ENCODE data around the gene AQP6. TPM values are rescaled to one million over a fixed set of nuclear protein-coding genes. Genes with fewer than 3 reads are reported as not detected.

The AQP6 gene
- total RNA-seq, 1 experiment from 2014 or later, result not detected

- TF ChIP-seq CTCF (IDR thresholded peaks at IDR 0.05; ENCODE audit: unreplicated experiment), result no peak
- H3K9me3 Mint-ChIP-seq (ENCODE audit: unreplicated experiment), result no peaks in the 10 kb centered on the region
- no peak for DNase-seq (ENCODE audit: unreplicated experiment)
- no peaks in the 10 kb centered on the region for H3K27me3 Mint-ChIP-seq (ENCODE audit: insufficient read depth, unreplicated experiment)
- H3K36me3 Mint-ChIP-seq (ENCODE audit: insufficient read depth, unreplicated experiment), result peaks cover 8% of the 10 kb centered on the region
- intact Hi-C loops (cut with micrococcal nuclease), result loop anchor here (10.0 kb wide), 1 partner anchor 214 kb away; no protein-coding TSS in a partner anchor
- H3K27ac Mint-ChIP-seq (ENCODE audit: low read depth, unreplicated experiment), result peak overlapping the region; percentile 5
- peak overlapping the region; percentile 15 for H3K4me3 Mint-ChIP-seq (ENCODE audit: unreplicated experiment)
- CTCF ChIA-PET, result interaction anchor here (0.9 to 1.9 kb wide), 5 partner anchors 17 to 109 kb away, joined by 4 to 7 read pairs (median 5); no protein-coding TSS in a partner anchor
- POLR2A ChIA-PET, result interaction anchor here (0.6 to 1.0 kb wide), 3 partner anchors 87 to 224 kb away, joined by 3 to 4 read pairs (median 3); partner anchors contain the start of gene COX14
- no TSS peak for BruUV-seq (replicated peaks)
- H3K4me1 Mint-ChIP-seq (ENCODE audit: insufficient read depth, unreplicated experiment), result peaks cover 28% of the 10 kb centered on the region
Observed at GRCh38 chr12:49960474-49961110, 12.2 kb upstream of the AQP6 start.

- H3K27me3 Mint-ChIP-seq (ENCODE audit: insufficient read depth, unreplicated experiment), result no peaks in the 10 kb centered on the region
- peak within 1 kb of the TSS; percentile 5 for H3K27ac Mint-ChIP-seq (ENCODE audit: low read depth, unreplicated experiment)
- BruUV-seq (replicated peaks), result no TSS peak
- intact Hi-C loops (cut with micrococcal nuclease), result loop anchor here (10.0 kb wide), 1 partner anchor 213 kb away; no protein-coding TSS in a partner anchor
- no peaks in the 10 kb centered on the region for H3K9me3 Mint-ChIP-seq (ENCODE audit: unreplicated experiment)
- no peak for DNase-seq (ENCODE audit: unreplicated experiment)
- H3K4me3 Mint-ChIP-seq (ENCODE audit: unreplicated experiment), result peak within 1 kb of the TSS; percentile 15
- TF ChIP-seq CTCF (IDR thresholded peaks at IDR 0.05; ENCODE audit: unreplicated experiment), result no peak
- CTCF ChIA-PET, result no interaction called here
- H3K4me1 Mint-ChIP-seq (ENCODE audit: insufficient read depth, unreplicated experiment), result peaks cover 28% of the 10 kb centered on the region
- peaks cover 8% of the 10 kb centered on the region for H3K36me3 Mint-ChIP-seq (ENCODE audit: insufficient read depth, unreplicated experiment)
- POLR2A ChIA-PET, result interaction anchor here (0.6 kb wide), 1 partner anchor 223 kb away, joined by 3 read pairs; no protein-coding TSS in a partner anchor
Observed at GRCh38 chr12:49961111-49961922, 11.4 kb upstream of the AQP6 start, which contains the start of gene AQP5. TSS of gene AQP5 (plus strand) at chr12:49961872. CDS start at chr12:49962018, 146 bp downstream.

- ChIA-PET CTCF (interaction anchor here (0.6 to 1.9 kb wide), 5 partner anchors 18 to 123 kb away, joined by 3 to 15 read pairs (median 5); no protein-coding TSS in a partner anchor), POLR2A (interaction anchor here (0.8 to 1.1 kb wide), 3 partner anchors 94 to 119 kb away, joined by 3 to 5 read pairs (median 4); partner anchors contain the start of gene BCDIN3D)
- TF ChIP-seq CTCF (IDR thresholded peaks at IDR 0.05; ENCODE audit: unreplicated experiment), result no peak
- Mint-ChIP-seq H3K4me1 (ENCODE audit: insufficient read depth, unreplicated experiment) (peaks cover 28% of the 10 kb centered on the region), H3K27me3 (ENCODE audit: insufficient read depth, unreplicated experiment) (no peaks in the 10 kb centered on the region), H3K36me3 (ENCODE audit: insufficient read depth, unreplicated experiment) (peaks cover 8% of the 10 kb centered on the region), H3K9me3 (ENCODE audit: unreplicated experiment) (no peaks in the 10 kb centered on the region), H3K27ac (ENCODE audit: low read depth, unreplicated experiment) (no peak overlapping the region), H3K4me3 (ENCODE audit: unreplicated experiment) (no peak overlapping the region)
- DNase-seq (ENCODE audit: unreplicated experiment), result no peak
- BruUV-seq (replicated peaks), result no TSS peak
- intact Hi-C loops (cut with micrococcal nuclease), result loop anchor here (10.0 kb wide), 1 partner anchor 213 kb away; no protein-coding TSS in a partner anchor
Observed at GRCh38 chr12:49961993-49962764, 10.6 kb upstream of the AQP6 start.

Data from MCF 10A (cell line).